HK-2 (cell line): Measurements from ENCODE around the gene CFAP61.

Source experiments
- DNase-seq: peaks from one replicate; pipeline ENCODE4 v3.0.0-alpha.2; 2018; ENCODE audit not compliant: unreplicated experiment

The CFAP61 gene

GRCh38 chr20:20272686-20273085 lies 220.4 kb downstream of the CFAP61 start:
- no peak for DNase-seq

- DNase-seq, result no peak
Observed at GRCh38 chr20:20273286-20273685, 221.0 kb downstream of the CFAP61 start.

- DNase-seq, result no peak
Observed at GRCh38 chr20:20274821-20275220, 222.5 kb downstream of the CFAP61 start.

- DNase-seq, result no peak
Observed at GRCh38 chr20:20275636-20276035, 223.3 kb downstream of the CFAP61 start.

GRCh38 chr20:20276811-20277530 lies 224.6 kb downstream of the CFAP61 start:
- DNase-seq, result no peak

GRCh38 chr20:20277894-20278335 lies 225.6 kb downstream of the CFAP61 start:
- DNase-seq, result no peak

GRCh38 chr20:20286061-20286460 lies 233.7 kb downstream of the CFAP61 start:
- no peak for DNase-seq

- no peak for DNase-seq
Observed at GRCh38 chr20:20289331-20289730, 237.0 kb downstream of the CFAP61 start.

- DNase-seq, result no peak
Observed at GRCh38 chr20:20292472-20292871, 240.1 kb downstream of the CFAP61 start.

- no peak for DNase-seq
Observed at GRCh38 chr20:20293141-20293540, 240.8 kb downstream of the CFAP61 start.

GRCh38 chr20:20293691-20294385 lies 241.5 kb downstream of the CFAP61 start:
- no peak for DNase-seq

GRCh38 chr20:20295621-20296498 lies 243.5 kb downstream of the CFAP61 start:
- DNase-seq, result peak; percentile 26

GRCh38 chr20:20297181-20297580 lies 244.8 kb downstream of the CFAP61 start:
- no peak for DNase-seq

- DNase-seq, result no peak
Observed at GRCh38 chr20:20297752-20298151, 245.4 kb downstream of the CFAP61 start.

- DNase-seq, result no peak
Observed at GRCh38 chr20:20299904-20300303, 247.6 kb downstream of the CFAP61 start.

- DNase-seq, result no peak
Observed at GRCh38 chr20:20303320-20303719, 251.0 kb downstream of the CFAP61 start.

- DNase-seq, result no peak
Observed at GRCh38 chr20:20303742-20304141, 251.4 kb downstream of the CFAP61 start.

GRCh38 chr20:20304942-20305341 lies 252.6 kb downstream of the CFAP61 start:
- no peak for DNase-seq

- DNase-seq, result no peak
Observed at GRCh38 chr20:20312562-20312961, 260.2 kb downstream of the CFAP61 start.

GRCh38 chr20:20317195-20317594 lies 264.9 kb downstream of the CFAP61 start:
- no peak for DNase-seq

GRCh38 chr20:20317621-20318364 lies 265.5 kb downstream of the CFAP61 start:
- no peak for DNase-seq
